HCT116 (cell line): ENCODE results near the gene CNTNAP5. TPM values are rescaled to one million over a fixed set of nuclear protein-coding genes. Genes with fewer than 3 reads are reported as not detected.

Source experiments
- ATAC-seq: fragments of 200-7000 bp; cut with Tn5 transposase; 2 replicates; pipeline ENCODE4 v1.9.1; 2020; ENCODE audit warnings: mild to moderate bottlenecking, moderate library complexity
- BruUV-seq: library from RNA; stranded (reverse); fragments of 400-500 nt; replicated peaks from 2 replicates; lab custom pipeline; 2021; lab: Mats Ljungman, UMichigan
- CTCF ChIA-PET: fragments of 300-600 bp; sonication (Branson Sonifier 250); formaldehyde crosslinking; loops from one replicate; lab custom pipeline; 2021; ENCODE audit warnings: antibody characterized with exemption; lab: Charles Lee
- POLR2A ChIA-PET: fragments of 300-600, 350-600 bp; sonication (Branson Sonifier 250); formaldehyde crosslinking; loops from one replicate; lab custom pipeline; 2021; ENCODE audit warnings: antibody characterized with exemption; lab: Charles Lee
- RAD21 ChIA-PET, 2 experiments: fragments of 300-600 bp; sonication (Branson Sonifier 250); formaldehyde crosslinking; loops; one replicate each; lab custom pipeline; 2023; ENCODE audit warnings: low total read pairs in 2 of 2; ENCODE audit not compliant: uncharacterized antibody in 2 of 2, unreplicated experiment in 2 of 2, low non-redundant PET in 1 of 2; lab: Charles Lee
- DNase-seq: peaks from one replicate; pipeline ENCODE4 v3.0.0-alpha.2; 2010; ENCODE audit warnings: low read depth, low spot score
- H2AFZ ChIP-seq: fragments of 200-600 bp; shearing (Covaris generic), sonication (generic); 2 replicates; pipeline ENCODE4 v1.6.1; 2017; ENCODE audit warnings: low read depth, mixed run types, mixed read lengths, antibody characterized with exemption, low read length; ENCODE audit not compliant: poor library complexity, severe bottlenecking
- H3K27ac ChIP-seq: 2 replicates; pipeline ENCODE4 v1.5.1; 2012; ENCODE audit warnings: low read depth, low read length
- H3K27me3 ChIP-seq: fragments of 200-600 bp; sonication (generic); 2 replicates; pipeline ENCODE4 v1.6.1; 2016; ENCODE audit warnings: mixed run types, low read length, mixed read lengths; ENCODE audit not compliant: insufficient read depth
- H3K36me3 ChIP-seq, 2 experiments: fragments of 200-500 bp in 1 of 2; fragments of 200-600 bp in 1 of 2; sonication (Bioruptor generic) in 1 of 2; sonication (generic) in 1 of 2; 2 replicates each; pipeline versions ENCODE4 v1.5.1 to v1.6.1; 2014 to 2016; ENCODE audit warnings: low read length in 2 of 2, inconsistent platforms in 1 of 2, mixed read lengths in 1 of 2, mixed run types in 1 of 2; ENCODE audit not compliant: insufficient read depth in 2 of 2, control insufficient read depth in 1 of 2
- H3K4me1 ChIP-seq, 2 experiments: fragments of 200-600 bp in 1 of 2; sonication (generic) in 1 of 2; 2 replicates each; pipeline versions ENCODE4 v1.5.1 to v1.6.1; 2012 to 2017; ENCODE audit warnings: low read length in 2 of 2, inconsistent platforms in 1 of 2, mild to moderate bottlenecking in 1 of 2, mixed read lengths in 1 of 2, mixed run types in 1 of 2, moderate library complexity in 1 of 2; ENCODE audit not compliant: insufficient read depth in 2 of 2, control insufficient read depth in 1 of 2
- H3K4me2 ChIP-seq: fragments of 200-600 bp; sonication (generic); 2 replicates; pipeline ENCODE4 v1.6.1; 2017; ENCODE audit warnings: mixed run types, low read length, mixed read lengths
- H3K4me3 ChIP-seq, 2 experiments: fragments of 200-600 bp in 1 of 2; sonication (generic) in 1 of 2; replicated peaks in 1 of 2; 2 replicates each; pipeline ENCODE4 v1.5.1; 2011 to 2016; ENCODE audit warnings: low read length in 2 of 2, control low read depth in 1 of 2, low read depth in 1 of 2, mild to moderate bottlenecking in 1 of 2, mixed read lengths in 1 of 2, mixed run types in 1 of 2
- H3K79me2 ChIP-seq: fragments of 200-600 bp; sonication (generic); 2 replicates; pipeline ENCODE4 v1.6.1; 2017; ENCODE audit warnings: mild to moderate bottlenecking, mixed run types, low read length, moderate library complexity, mixed read lengths; ENCODE audit not compliant: insufficient read depth
- H3K9ac ChIP-seq: fragments of 200-600 bp; sonication (generic); 2 replicates; pipeline ENCODE4 v1.6.1; 2016; ENCODE audit warnings: low read length, mixed read lengths
- H3K9me2 ChIP-seq: fragments of 200-600 bp; sonication (generic), shearing (Covaris generic); 2 replicates; pipeline ENCODE4 v1.6.1; 2017; ENCODE audit warnings: mixed run types, mild to moderate bottlenecking, moderate library complexity; ENCODE audit not compliant: insufficient read depth
- H3K9me3 ChIP-seq, 2 experiments: fragments of 200-500 bp in 1 of 2; fragments of 200-600 bp in 1 of 2; sonication (Bioruptor generic) in 1 of 2; sonication (generic) in 1 of 2; 2 replicates each; pipeline ENCODE4 v1.6.1; 2014 to 2017; ENCODE audit warnings: low read length in 2 of 2, mixed read lengths in 2 of 2, inconsistent platforms in 1 of 2, low read depth in 1 of 2, mild to moderate bottlenecking in 1 of 2, mixed run types in 1 of 2, moderate library complexity in 1 of 2; ENCODE audit not compliant: control insufficient read depth in 1 of 2, insufficient read depth in 1 of 2
- H4K20me1 ChIP-seq: fragments of 200-600 bp; sonication (generic), shearing (Covaris generic); 2 replicates; pipeline ENCODE4 v1.6.1; 2017; ENCODE audit warnings: mixed run types, mild to moderate bottlenecking, moderate library complexity; ENCODE audit not compliant: insufficient read depth
- CEBPB ChIP-seq: IDR thresholded peaks from 2 replicates; pipeline ENCODE4 v1.6.1; 2012; ENCODE audit warnings: low read depth
- CTCF ChIP-seq, 3 experiments: fragments of 200-600 bp in 1 of 3; sonication (generic) in 1 of 3; IDR thresholded peaks in 2 of 3; conservative IDR thresholded peaks in 1 of 3; 2 replicates each; pipeline ENCODE4 v1.5.1; 2012 to 2017; ENCODE audit warnings: low read depth in 2 of 3, low read length in 2 of 3, antibody characterized with exemption in 1 of 3, borderline replicate concordance in 1 of 3, control low read depth in 1 of 3, mild to moderate bottlenecking in 1 of 3, mixed read lengths in 1 of 3, mixed run types in 1 of 3, moderate library complexity in 1 of 3; ENCODE audit not compliant: insufficient read depth in 1 of 3
- EGR1 ChIP-seq: IDR thresholded peaks from 2 replicates; pipeline ENCODE4 v1.6.1; 2012; ENCODE audit warnings: low read depth
- ELF1 ChIP-seq: IDR thresholded peaks from 2 replicates; pipeline ENCODE4 v1.6.1; 2012; ENCODE audit warnings: low read depth, borderline replicate concordance
- EZH2 ChIP-seq: fragments of 200-600 bp; sonication (generic); IDR thresholded peaks from 2 replicates; pipeline ENCODE4 v1.6.1; 2017; ENCODE audit warnings: antibody characterized with exemption, mixed run types
- EZH2phosphoT487 ChIP-seq: fragments of 200-600 bp; IDR thresholded peaks from 2 replicates; pipeline ENCODE4 v1.6.1; 2018; ENCODE audit warnings: antibody characterized with exemption, borderline replicate concordance
- FOSL1 ChIP-seq: IDR thresholded peaks from 2 replicates; pipeline ENCODE4 v1.6.1; 2012; ENCODE audit warnings: low read depth
- MAX ChIP-seq: IDR thresholded peaks from 2 replicates; pipeline ENCODE4 v1.6.1; 2012
- POLR2A ChIP-seq: IDR thresholded peaks from 2 replicates; pipeline ENCODE4 v1.7.0; 2011; ENCODE audit warnings: borderline replicate concordance; ENCODE audit not compliant: insufficient read depth, insufficient read length; ENCODE audit errors: extremely low read depth
- RAD21 ChIP-seq: IDR thresholded peaks from 2 replicates; pipeline ENCODE4 v1.6.1; 2012; ENCODE audit warnings: low read depth, mild to moderate bottlenecking
- SIN3A ChIP-seq: IDR thresholded peaks from 2 replicates; pipeline ENCODE4 v1.6.1; 2012; ENCODE audit warnings: low read depth
- SP1 ChIP-seq: IDR thresholded peaks from 2 replicates; pipeline ENCODE4 v1.6.1; 2012; ENCODE audit warnings: low read depth
- SRF ChIP-seq: IDR thresholded peaks from 2 replicates; pipeline ENCODE4 v1.6.1; 2012; ENCODE audit warnings: low read depth
- ZNF274 ChIP-seq: fragments of 200-500 bp; sonication (Bioruptor generic); IDR thresholded peaks from 2 replicates; pipeline ENCODE4 v1.6.1; 2014; ENCODE audit warnings: mild to moderate bottlenecking, low read depth, low read length, inconsistent platforms
- intact Hi-C: fragments of 100-400 bp; cut with micrococcal nuclease; formaldehyde crosslinking; loops from 2 replicates; pipeline ENCODE4 v1.10.0; 2022
- total RNA-seq: library from RNA; stranded (reverse); gene quantifications from one replicate; pipeline ENCODE4 v1.2.1, GENCODE V29; 2021; ENCODE audit not compliant: unreplicated experiment
- TF ChIP-seq, protein P1 (sequence below): IDR thresholded peaks from 2 replicates; pipeline ENCODE4 v1.6.1; 2011; ENCODE audit warnings: mild to moderate bottlenecking, low read length, moderate library complexity; ENCODE audit not compliant: insufficient replicate concordance; ENCODE audit errors: extremely low read depth
- TF ChIP-seq, protein P2 (sequence below): IDR thresholded peaks from 2 replicates; pipeline ENCODE4 v1.6.1; 2012

The CNTNAP5 gene
- total RNA-seq, 1 experiment from 2014 or later, result not detected

GRCh38 chr2:124572934-124573634 is 548.0 kb downstream of the CNTNAP5 start:
- no peaks in the 10 kb centered on the region for H3K4me1 ChIP-seq
- H3K36me3 ChIP-seq, result no peaks in the 10 kb centered on the region
- BruUV-seq, result no TSS peak
- no peaks in the 10 kb centered on the region for H3K27me3 ChIP-seq
- no peaks in the 10 kb centered on the region for H3K9me2 ChIP-seq
- H4K20me1 ChIP-seq, result no peaks in the 10 kb centered on the region
- H2AFZ ChIP-seq, result no peak overlapping the region
- intact Hi-C loops, result no loop called here
- no peak for ATAC-seq
- H3K4me3 ChIP-seq, result no peak overlapping the region
- H3K4me2 ChIP-seq, result no peak overlapping the region
- ChIA-PET CTCF (no interaction called here), POLR2A (no interaction called here), RAD21 (no interaction called here)
- no peak overlapping the region for H3K9ac ChIP-seq
- peaks cover 4 to 5% of the 10 kb centered on the region in 2 experiments; a peak in 2 of 4 replicates for H3K9me3 ChIP-seq
- no peak for TF ChIP-seq EGR1
- TF ChIP-seq ELF1, result no peak
- no peak for TF ChIP-seq POLR2A
- TF ChIP-seq RAD21, result no peak
- no peak for TF ChIP-seq SP1
- no peak for TF ChIP-seq EZH2phosphoT487
- TF ChIP-seq EZH2, result no peak
- TF ChIP-seq SIN3A, result no peak
- TF ChIP-seq, protein P1, sequence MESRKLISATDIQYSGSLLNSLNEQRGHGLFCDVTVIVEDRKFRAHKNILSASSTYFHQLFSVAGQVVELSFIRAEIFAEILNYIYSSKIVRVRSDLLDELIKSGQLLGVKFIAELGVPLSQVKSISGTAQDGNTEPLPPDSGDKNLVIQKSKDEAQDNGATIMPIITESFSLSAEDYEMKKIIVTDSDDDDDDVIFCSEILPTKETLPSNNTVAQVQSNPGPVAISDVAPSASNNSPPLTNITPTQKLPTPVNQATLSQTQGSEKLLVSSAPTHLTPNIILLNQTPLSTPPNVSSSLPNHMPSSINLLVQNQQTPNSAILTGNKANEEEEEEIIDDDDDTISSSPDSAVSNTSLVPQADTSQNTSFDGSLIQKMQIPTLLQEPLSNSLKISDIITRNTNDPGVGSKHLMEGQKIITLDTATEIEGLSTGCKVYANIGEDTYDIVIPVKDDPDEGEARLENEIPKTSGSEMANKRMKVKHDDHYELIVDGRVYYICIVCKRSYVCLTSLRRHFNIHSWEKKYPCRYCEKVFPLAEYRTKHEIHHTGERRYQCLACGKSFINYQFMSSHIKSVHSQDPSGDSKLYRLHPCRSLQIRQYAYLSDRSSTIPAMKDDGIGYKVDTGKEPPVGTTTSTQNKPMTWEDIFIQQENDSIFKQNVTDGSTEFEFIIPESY, result no peak
- TF ChIP-seq FOSL1, result no peak
- TF ChIP-seq CTCF (IDR thresholded peaks at IDR 0.05 in 2 of 3, conservative IDR thresholded peaks at IDR 0.05 in 1 of 3; ENCODE audit: borderline replicate concordance in 1 of 3, insufficient read depth in 1 of 3, low read depth in 2 of 3, low read length in 2 of 3), result no peak
- no peak for TF ChIP-seq ZNF274
- no peak for TF ChIP-seq SRF
- no peak for TF ChIP-seq MAX
- TF ChIP-seq, protein P2, sequence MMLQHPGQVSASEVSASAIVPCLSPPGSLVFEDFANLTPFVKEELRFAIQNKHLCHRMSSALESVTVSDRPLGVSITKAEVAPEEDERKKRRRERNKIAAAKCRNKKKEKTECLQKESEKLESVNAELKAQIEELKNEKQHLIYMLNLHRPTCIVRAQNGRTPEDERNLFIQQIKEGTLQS, result no peak
- TF ChIP-seq CEBPB, result no peak
- H3K27ac ChIP-seq, result no peak overlapping the region
- H3K79me2 ChIP-seq, result no peaks in the 10 kb centered on the region
- no peak for DNase-seq
